Measurements from ENCODE around the gene MRNIP.
"Not testable (repeated sequence)": the region's sequence is repeated elsewhere in the genome, so short reads cannot be mapped to it uniquely, and the experiment has no call there.

- TF ChIP-seq, protein P1, sequence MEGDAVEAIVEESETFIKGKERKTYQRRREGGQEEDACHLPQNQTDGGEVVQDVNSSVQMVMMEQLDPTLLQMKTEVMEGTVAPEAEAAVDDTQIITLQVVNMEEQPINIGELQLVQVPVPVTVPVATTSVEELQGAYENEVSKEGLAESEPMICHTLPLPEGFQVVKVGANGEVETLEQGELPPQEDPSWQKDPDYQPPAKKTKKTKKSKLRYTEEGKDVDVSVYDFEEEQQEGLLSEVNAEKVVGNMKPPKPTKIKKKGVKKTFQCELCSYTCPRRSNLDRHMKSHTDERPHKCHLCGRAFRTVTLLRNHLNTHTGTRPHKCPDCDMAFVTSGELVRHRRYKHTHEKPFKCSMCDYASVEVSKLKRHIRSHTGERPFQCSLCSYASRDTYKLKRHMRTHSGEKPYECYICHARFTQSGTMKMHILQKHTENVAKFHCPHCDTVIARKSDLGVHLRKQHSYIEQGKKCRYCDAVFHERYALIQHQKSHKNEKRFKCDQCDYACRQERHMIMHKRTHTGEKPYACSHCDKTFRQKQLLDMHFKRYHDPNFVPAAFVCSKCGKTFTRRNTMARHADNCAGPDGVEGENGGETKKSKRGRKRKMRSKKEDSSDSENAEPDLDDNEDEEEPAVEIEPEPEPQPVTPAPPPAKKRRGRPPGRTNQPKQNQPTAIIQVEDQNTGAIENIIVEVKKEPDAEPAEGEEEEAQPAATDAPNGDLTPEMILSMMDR (IDR thresholded peaks at IDR 0.05): not testable (repeated sequence)
- not testable (repeated sequence) for TF ChIP-seq POLR2A (IDR thresholded peaks at IDR 0.05)
Observed at GRCh38 chr5:179871533-179871932, 12.9 kb upstream of the MRNIP start.

All from breast epithelium (tissue), 3 donors.